ENCODE results near the gene PARP3.
A peak's percentile ranks its signal among the peaks of the same experiment; 100 is the strongest.

Gene PARP3

DNA sequence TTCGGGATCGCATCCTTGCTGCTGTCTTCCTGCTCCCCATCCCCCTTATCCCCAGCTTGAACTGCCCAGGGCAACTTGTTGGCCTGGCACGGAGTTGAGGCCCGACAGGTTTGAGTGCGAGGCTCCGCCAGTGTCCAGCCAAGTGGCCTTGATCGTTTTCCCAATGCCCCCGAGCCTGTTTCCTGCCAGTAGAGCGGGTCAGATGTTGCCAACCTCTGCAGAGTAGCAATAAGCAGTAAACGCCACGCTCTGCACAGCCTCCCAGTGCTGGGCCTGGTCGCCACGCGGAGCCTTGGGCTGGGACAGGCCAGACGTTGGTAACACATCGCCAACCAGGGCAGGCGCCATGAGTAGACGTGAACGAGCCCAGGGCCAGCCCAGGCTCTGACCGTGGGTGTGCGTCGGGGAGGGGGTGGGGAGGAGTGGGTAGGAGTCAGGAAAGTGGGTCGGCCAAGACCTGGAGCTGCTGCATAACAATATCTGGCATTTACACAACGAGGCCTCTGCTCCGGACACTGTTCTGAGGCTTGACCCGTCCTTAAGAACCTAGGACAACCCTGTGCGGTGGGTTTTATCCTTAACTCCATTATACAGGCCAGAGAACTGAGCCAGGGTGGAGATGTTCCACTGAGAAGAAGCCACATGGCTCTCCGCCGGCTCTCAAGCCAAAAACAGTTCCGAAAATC lies 32.3 kb downstream of the PARP3 start:
- H3K4me3 ChIP-seq (replicated peaks; ENCODE audit: low read depth, low read length), result peak overlapping the region; percentile 82
- DNase-seq (ENCODE audit: extremely low read depth, low read depth), result no peak
- TF ChIP-seq, protein P1, sequence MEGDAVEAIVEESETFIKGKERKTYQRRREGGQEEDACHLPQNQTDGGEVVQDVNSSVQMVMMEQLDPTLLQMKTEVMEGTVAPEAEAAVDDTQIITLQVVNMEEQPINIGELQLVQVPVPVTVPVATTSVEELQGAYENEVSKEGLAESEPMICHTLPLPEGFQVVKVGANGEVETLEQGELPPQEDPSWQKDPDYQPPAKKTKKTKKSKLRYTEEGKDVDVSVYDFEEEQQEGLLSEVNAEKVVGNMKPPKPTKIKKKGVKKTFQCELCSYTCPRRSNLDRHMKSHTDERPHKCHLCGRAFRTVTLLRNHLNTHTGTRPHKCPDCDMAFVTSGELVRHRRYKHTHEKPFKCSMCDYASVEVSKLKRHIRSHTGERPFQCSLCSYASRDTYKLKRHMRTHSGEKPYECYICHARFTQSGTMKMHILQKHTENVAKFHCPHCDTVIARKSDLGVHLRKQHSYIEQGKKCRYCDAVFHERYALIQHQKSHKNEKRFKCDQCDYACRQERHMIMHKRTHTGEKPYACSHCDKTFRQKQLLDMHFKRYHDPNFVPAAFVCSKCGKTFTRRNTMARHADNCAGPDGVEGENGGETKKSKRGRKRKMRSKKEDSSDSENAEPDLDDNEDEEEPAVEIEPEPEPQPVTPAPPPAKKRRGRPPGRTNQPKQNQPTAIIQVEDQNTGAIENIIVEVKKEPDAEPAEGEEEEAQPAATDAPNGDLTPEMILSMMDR (IDR thresholded peaks at IDR 0.05; ENCODE audit: low read depth, low read length, missing control alignments), result no peak

DNA sequence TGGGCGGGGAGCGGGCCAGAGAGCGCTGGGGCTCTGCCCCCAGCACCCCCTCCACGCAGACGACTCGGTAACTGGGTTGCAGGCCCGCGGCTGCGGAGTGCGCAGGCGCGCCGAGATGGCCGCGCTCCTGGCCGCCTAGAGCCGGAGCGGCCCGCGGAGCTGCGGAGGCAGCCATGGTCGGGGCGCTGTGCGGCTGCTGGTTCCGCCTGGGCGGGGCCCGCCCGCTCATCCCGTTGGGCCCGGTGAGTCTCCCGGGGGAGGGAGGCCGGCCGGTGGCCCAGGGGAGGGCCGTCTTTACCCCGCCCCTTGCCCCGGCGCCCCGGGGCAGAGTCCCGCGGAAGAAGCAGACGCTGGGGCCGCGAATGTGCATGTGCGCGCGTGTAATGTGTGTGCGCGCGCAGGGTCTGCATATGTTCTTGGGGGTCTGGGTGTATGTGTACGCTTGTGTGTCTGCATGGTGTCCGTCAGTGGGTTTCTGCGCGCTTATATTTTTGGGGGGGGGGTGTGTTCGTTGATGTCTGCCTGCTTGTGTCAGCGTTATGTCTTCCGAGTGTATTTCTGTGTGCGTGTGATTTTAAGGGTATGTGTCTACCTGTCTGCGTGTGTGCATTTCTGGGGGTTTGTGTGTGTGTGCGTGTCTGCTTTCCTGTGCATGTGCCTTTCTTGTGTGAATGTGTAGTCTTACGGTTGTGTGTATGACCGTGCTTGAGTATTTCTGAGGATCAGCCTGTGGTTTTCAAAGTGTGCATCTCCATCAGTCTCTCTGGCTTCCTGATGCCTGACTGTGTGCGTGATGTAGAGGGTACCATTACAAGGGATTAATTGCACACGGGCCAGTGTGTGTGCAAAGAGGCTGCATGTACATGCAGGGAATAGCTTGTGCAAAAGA lies 33.0 kb downstream of the PARP3 start, which contains the start of gene ABHD14A:
Gene ABHD14A (plus strand): TSS at position 102 of the 889 bp plus-strand sequence. CDS start 72 bp downstream, at position 174.
- H3K4me3 ChIP-seq (replicated peaks; ENCODE audit: low read depth, low read length), result peak within 1 kb of the TSS; percentile 82
- TF ChIP-seq, protein P1 (IDR thresholded peaks at IDR 0.05; ENCODE audit: low read depth, low read length, missing control alignments), result no peak
- DNase-seq (ENCODE audit: extremely low read depth, low read depth), result no peak

DNA sequence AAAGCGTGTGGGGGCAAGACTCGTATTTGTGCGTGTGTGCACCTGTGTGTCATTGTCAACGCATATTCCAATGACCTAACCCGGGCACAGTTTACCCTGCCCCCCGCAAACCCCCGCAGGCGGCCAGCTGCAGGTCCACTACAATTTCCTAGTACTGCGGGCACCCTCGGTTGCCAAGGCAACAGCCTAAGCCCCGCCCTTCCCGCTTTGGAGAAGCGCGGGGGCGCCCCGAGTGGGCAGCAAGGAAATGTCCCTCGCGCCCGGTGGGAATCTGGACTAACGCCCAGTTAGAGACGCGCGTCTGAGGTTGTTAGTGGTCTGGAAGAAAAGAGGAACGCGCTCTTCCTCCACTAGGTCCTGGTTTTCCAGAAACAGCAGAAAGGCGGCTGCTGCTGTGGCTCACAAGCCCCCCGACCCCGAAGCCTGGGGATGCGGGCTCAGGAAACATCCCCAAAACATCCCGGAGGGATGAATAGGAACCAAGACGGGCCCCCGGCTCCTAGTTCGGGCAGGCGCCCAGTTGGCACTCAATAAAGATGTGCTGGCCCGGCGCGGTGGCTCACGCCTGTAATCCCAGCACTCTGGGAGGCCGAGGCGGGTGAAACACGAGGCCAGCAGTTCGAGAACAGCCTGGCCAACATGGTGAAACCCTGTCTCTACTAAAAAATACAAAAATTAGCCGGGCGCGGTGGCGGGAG lies 33.8 kb downstream of the PARP3 start:
- DNase-seq (ENCODE audit: extremely low read depth, low read depth), result no peak
- H3K4me3 ChIP-seq (replicated peaks; ENCODE audit: low read depth, low read length), result peak overlapping the region; percentile 82
- TF ChIP-seq, protein P1 (IDR thresholded peaks at IDR 0.05; ENCODE audit: low read depth, low read length, missing control alignments), result peak; percentile 6

DNA sequence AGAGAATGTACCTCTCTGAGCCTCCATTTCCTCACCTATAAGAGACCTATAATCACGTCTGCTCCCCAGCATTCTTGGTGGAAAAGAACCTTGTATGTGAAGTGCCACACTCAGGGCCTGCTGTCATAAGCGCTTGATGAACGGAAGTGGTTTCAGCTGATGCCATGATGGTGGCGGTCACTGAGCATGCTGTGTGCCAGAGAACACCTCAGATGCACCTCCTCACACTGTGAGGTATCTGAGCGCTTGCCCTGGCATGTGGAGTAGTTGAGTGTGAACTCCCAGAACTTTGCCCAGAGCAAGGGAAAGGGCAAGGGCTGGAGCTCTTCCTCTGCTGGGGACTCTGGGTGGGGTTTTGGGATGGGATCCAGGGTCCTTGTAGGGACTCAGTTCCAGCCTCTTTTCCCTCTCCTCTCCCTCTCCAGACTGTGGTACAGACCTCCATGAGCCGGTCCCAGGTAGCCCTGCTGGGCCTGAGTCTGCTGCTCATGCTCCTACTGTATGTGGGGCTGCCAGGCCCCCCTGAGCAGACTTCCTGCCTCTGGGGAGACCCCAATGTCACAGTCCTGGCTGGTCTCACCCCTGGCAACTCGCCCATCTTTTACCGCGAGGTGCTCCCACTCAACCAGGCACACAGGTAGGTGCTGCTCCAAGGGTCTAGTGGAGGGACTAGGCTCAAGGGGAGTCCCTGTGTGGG lies 35.4 kb downstream of the PARP3 start:
- TF ChIP-seq, protein P1 (IDR thresholded peaks at IDR 0.05; ENCODE audit: low read depth, low read length, missing control alignments), result no peak
- DNase-seq (ENCODE audit: extremely low read depth, low read depth), result no peak
- no peak overlapping the region for H3K4me3 ChIP-seq (replicated peaks; ENCODE audit: low read depth, low read length)

DNA sequence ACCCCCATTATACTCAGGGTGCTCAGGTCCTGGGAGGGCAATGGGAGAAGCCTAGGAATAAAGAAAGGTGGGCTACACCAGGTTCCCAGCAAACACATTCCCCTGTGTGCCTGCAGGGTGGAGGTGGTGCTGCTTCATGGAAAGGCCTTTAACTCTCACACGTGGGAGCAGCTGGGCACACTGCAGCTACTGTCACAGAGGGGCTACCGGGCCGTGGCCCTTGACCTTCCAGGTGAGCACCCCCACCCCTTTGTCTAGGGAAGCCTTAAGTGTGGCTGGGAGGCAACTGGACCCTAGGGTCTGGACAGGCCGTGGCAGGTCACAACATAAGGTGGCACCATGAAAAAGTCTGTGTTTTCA lies 36.0 kb downstream of the PARP3 start:
- DNase-seq (ENCODE audit: extremely low read depth, low read depth), result no peak
- TF ChIP-seq, protein P1 (IDR thresholded peaks at IDR 0.05; ENCODE audit: low read depth, low read length, missing control alignments), result no peak
- H3K4me3 ChIP-seq (replicated peaks; ENCODE audit: low read depth, low read length), result no peak overlapping the region

DNA sequence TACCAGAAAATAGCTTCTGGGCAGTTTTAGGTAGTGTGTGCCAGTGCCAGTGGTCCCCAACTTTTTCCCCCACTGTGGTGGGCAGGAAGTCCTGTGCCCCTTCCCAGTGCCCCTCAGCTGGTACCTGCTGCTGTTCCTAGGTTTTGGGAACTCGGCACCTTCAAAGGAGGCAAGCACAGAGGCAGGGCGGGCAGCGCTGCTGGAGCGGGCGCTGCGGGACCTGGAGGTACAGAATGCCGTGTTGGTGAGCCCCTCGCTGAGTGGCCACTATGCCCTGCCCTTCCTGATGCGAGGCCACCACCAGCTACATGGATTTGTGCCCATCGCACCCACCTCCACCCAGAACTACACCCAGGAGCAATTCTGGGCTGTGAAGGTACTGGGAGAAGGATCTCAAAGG lies 38.1 kb downstream of the PARP3 start:
- H3K4me3 ChIP-seq (replicated peaks; ENCODE audit: low read depth, low read length), result no peak overlapping the region
- TF ChIP-seq, protein P1 (IDR thresholded peaks at IDR 0.05; ENCODE audit: low read depth, low read length, missing control alignments), result no peak
- no peak for DNase-seq (ENCODE audit: extremely low read depth, low read depth)

Measured in HFF-Myc (cell line).